Activated CD4-positive, alpha-beta memory T cell treated with anti-CD3 and anti-CD28 coated beads, Interleukin-2, amount 10 ng/mL, durations not matched to agents 7 days and 5 days (primary cell): ENCODE data around the gene YIF1A. TPM values are rescaled to one million over a fixed set of nuclear protein-coding genes. Genes with fewer than 3 reads are reported as not detected.
"Not testable (repeated sequence)": the region's sequence is repeated elsewhere in the genome, so short reads cannot be mapped to it uniquely, and the experiment has no call there.

ENCODE experiments used
- CTCF ChIA-PET: fragments of 350-600 bp; sonication (Branson Sonifier 250); formaldehyde crosslinking; loops from one replicate; lab custom pipeline; 2021; ENCODE audit warnings: antibody characterized with exemption, inconsistent platforms; lab: Charles Lee
- POLR2A ChIA-PET: fragments of 350-600 bp; sonication (Branson Sonifier 250); formaldehyde crosslinking; loops from one replicate; lab custom pipeline; 2021; ENCODE audit warnings: antibody characterized with exemption; lab: Charles Lee
- DNase-seq: peaks from one replicate; pipeline ENCODE4 v3.0.0-alpha.2; 2020
- H3K27ac Mint-ChIP-seq: one replicate; pipeline ENCODE4 v1.8.0; 2021; ENCODE audit warnings: mild to moderate bottlenecking, mixed read lengths
- H3K27me3 Mint-ChIP-seq: one replicate; pipeline ENCODE4 v1.8.0; 2021; ENCODE audit warnings: mixed read lengths
- H3K36me3 Mint-ChIP-seq: one replicate; pipeline ENCODE4 v1.8.0; 2021; ENCODE audit warnings: low read depth, mixed read lengths
- H3K4me1 Mint-ChIP-seq: one replicate; pipeline ENCODE4 v1.8.0; 2021; ENCODE audit warnings: mixed read lengths
- H3K4me3 Mint-ChIP-seq: one replicate; pipeline ENCODE4 v1.8.0; 2021; ENCODE audit warnings: mild to moderate bottlenecking, mixed read lengths
- H3K9me3 Mint-ChIP-seq: one replicate; pipeline ENCODE4 v1.8.0; 2021; ENCODE audit warnings: mixed read lengths
- total RNA-seq, 2 experiments: library from RNA; stranded (reverse); gene quantifications; one replicate each; pipeline ENCODE4 v1.2.3, GENCODE V29; 2021

The YIF1A gene
- total RNA-seq, 2 experiments from 2014 or later = 49.5 to 52.5 TPM

DNA sequence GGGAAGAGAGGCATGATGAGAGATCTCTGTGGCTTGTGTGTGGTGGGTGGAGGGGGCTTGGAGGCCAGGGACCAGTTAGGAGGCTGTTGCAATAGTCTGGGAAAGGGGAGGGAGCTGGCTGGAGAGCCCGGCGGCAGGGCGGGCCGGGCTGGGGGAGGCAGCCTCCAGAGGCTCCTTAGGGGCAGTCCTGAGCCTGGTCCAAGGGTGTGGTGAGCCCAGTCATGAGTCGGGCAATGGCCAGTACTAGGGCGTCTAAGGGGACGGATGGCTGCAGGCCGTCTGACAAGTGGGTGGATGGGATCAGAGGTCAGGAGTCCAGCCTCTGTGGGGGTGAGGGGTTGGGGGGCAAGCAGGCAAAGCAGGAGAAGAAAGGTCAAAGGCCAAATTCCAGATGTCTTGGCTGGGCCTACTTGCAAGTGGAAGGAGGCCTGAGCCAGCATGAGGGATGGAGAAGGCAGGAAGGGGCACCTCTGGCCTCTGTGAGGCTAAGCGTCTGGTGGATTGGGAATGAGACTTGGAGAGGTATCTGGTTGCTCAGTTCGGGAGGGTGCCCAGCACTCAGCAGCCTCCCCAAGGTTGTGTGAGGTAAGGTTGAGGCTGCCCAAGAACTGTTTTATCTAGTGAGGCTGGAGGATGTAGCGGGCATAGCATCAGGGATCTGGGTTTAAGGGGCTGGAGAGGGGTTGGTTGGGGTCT lies 33.9 kb upstream of the YIF1A start:
- Mint-ChIP-seq H3K27ac (no peak overlapping the region), H3K4me1 (peaks cover 41% of the 10 kb centered on the region), H3K36me3 (no peaks in the 10 kb centered on the region), H3K9me3 (peaks cover 7% of the 10 kb centered on the region), H3K4me3 (no peak overlapping the region), H3K27me3 (peaks cover 11% of the 10 kb centered on the region)
- CTCF ChIA-PET = no interaction called here
- DNase-seq = no peak
- POLR2A ChIA-PET = no interaction called here

- ChIA-PET POLR2A (no interaction called here), CTCF (interaction anchor here (0.5 to 1.4 kb wide), 2 partner anchors 10 to 110 kb away, joined by 3 to 12 read pairs; no protein-coding TSS in a partner anchor)
These were observed 32.7 kb upstream of the YIF1A start for GRCh38 chr11:66321606-66322005.

DNA sequence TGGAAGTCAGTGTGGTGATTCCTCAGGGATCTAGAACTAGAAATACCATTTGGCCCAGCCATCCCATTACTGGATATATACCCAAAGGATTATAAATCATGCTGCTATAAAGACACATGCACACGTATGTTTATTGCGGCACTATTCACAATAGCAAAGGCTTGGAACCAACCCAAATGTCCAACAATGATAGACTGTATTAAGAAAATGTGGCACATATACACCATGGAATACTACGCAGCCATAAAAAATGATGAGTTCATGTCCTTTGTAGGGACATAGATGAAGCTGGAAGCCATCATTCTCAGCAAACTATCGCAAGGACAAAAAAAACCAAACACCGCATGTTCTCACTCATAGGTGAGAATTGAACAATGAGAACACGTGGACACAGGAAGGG lies 31.8 kb upstream of the YIF1A start:
- Mint-ChIP-seq H3K4me1 (peaks cover 30% of the 10 kb centered on the region), H3K27me3 (peaks cover 11% of the 10 kb centered on the region)
- H3K27ac Mint-ChIP-seq, H3K36me3 Mint-ChIP-seq, H3K9me3 Mint-ChIP-seq, CTCF ChIA-PET, POLR2A ChIA-PET, H3K4me3 Mint-ChIP-seq, DNase-seq: not testable (repeated sequence)

More at GRCh38 chr11:66321606-66322005, 32.7 kb upstream of the YIF1A start:
- no peak for DNase-seq
- Mint-ChIP-seq H3K27me3 (peaks cover 11% of the 10 kb centered on the region), H3K4me1 (peaks cover 37% of the 10 kb centered on the region), H3K36me3 (no peaks in the 10 kb centered on the region), H3K27ac (no peak overlapping the region), H3K4me3 (no peak overlapping the region), H3K9me3 (peaks cover 7% of the 10 kb centered on the region)

DNA sequence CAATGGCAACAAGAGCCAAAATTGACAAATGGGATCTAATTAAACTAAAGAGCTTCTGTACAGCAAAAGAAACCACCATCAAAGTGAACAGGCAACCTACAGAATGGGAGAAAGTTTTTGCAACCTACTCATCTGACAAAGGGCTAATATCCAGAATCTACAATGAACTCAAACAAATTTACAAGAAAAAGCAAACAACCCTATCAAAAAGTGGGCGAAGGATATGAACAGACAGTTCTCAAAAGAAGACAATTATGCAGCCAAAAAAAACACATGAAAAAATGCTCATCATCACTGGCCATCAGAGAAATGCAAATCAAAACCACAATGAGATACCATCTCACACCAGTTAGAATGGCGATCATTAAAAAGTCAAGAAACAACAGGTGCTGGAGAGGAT lies 31.3 kb upstream of the YIF1A start:
- DNase-seq, H3K4me3 Mint-ChIP-seq, CTCF ChIA-PET, H3K36me3 Mint-ChIP-seq, H3K9me3 Mint-ChIP-seq, H3K27ac Mint-ChIP-seq, POLR2A ChIA-PET: not testable (repeated sequence)
- H3K27me3 Mint-ChIP-seq = peaks cover 13% of the 10 kb centered on the region
- peaks cover 27% of the 10 kb centered on the region for H3K4me1 Mint-ChIP-seq

DNA sequence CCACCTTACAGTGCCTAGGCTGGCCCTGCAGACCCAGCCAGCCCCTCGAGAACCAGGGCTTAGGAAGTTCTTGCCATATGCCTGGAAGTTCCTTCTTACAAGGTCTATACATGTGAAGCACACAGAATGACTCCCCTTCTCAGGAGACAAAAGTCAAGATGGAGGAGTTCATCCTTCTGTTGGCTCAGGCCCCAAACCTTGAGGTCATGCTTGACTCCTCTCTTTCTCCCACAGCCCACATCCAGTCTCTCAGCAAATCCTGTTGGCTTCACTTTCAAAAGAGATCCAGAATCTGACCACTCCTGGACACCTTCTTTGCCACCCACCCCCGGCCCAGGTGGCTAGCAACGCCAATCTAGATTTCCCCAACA lies 29.6 kb upstream of the YIF1A start:
- CTCF ChIA-PET = interaction anchor here (1.0 kb wide), 1 partner anchor 10 kb away, joined by 3 read pairs; no protein-coding TSS in a partner anchor
- Mint-ChIP-seq H3K4me1 (peaks cover 33% of the 10 kb centered on the region), H3K4me3 (no peak overlapping the region)

DNA sequence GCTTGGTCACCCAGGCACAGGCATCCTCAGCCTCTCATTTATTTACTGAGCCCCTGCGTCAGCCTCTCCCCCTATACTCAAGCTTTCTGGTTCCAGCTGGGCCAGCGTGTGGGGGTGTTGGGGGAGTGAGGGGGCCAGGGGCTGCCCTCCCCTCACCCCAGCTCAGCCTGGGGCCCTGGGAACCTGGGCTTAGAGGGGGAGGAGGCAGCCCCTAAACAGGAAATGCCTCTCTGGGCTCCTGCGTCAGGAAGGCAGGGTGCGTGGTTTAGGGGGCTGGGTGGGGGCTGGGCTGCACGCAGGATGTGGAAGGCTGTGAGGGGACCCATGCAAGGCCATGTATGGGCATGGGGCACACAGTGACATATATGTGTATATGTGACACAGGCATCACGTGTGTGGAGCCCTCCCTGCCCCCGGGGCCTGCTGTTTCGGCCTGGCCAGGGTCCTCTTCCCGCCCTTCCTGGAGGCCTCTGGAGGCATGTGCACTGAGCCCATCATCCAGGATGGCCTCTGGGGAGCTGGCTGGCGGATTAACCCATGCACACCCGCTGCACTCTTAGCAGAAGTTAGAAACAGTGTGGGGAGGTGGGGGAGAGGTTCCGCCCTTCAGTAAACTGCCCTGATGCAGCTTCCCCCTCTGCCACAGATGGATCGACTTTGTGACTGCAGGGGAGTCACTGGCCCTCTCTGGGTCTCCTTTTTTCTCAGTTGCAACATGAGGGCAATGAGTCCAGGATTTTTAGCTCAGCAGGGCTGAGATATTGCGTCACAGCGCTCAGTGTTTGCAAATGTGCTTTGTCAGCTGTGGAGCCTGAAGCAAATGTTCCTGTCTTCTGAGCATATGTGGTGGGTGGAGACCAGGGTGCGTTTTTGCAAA lies 29.0 kb upstream of the YIF1A start:
- ChIA-PET CTCF (interaction anchor here (1.0 kb wide), 1 partner anchor 11 kb away, joined by 3 read pairs; no protein-coding TSS in a partner anchor), POLR2A (no interaction called here)
- Mint-ChIP-seq H3K9me3 (peaks cover 7% of the 10 kb centered on the region), H3K36me3 (no peaks in the 10 kb centered on the region), H3K4me1 (peaks cover 38% of the 10 kb centered on the region), H3K4me3 (no peak overlapping the region), H3K27ac (peak overlapping the region; percentile 56), H3K27me3 (peaks cover 13% of the 10 kb centered on the region)
- no peak for DNase-seq

More for the DNA sequence above, 29.6 kb upstream of the YIF1A start:
- POLR2A ChIA-PET = no interaction called here
- DNase-seq = no peak
- no peaks in the 10 kb centered on the region for H3K36me3 Mint-ChIP-seq
- peaks cover 13% of the 10 kb centered on the region for H3K27me3 Mint-ChIP-seq
- peak overlapping the region; percentile 10 for H3K27ac Mint-ChIP-seq
- H3K9me3 Mint-ChIP-seq = peaks cover 7% of the 10 kb centered on the region

GRCh38 chr11:66317322-66317722 lies 28.4 kb upstream of the YIF1A start:
- H3K27ac Mint-ChIP-seq = peak overlapping the region; percentile 56

DNA sequence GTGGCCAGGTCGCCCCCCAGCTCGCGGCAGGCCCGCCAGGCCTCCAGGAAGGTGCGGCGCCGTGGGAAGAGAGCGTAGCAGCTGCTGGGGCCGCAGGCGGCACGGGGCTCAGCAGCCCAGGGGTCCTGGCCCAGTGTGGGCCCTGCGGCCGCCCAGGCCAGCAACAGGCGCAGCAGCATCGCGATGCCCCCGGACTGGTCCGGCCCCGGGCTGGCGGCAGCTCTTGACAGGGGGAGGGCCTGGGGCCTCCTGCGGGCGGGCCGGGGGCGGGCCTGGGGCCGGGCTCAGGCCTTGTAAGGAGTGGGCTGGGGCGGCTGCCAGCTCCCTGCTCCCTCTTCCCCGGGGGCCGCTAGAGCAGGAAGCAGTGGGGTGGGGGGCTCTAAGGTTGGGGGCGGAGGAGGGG lies 27.9 kb upstream of the YIF1A start, which contains the start of gene CD248:
Gene CD248, minus strand, starts transcription at position 196 of the 403 bp plus-strand sequence. Its CDS starts 17 bp downstream, at position 179.
- peaks cover 13% of the 10 kb centered on the region for H3K27me3 Mint-ChIP-seq
- peaks cover 41% of the 10 kb centered on the region for H3K4me1 Mint-ChIP-seq
- CTCF ChIA-PET = no interaction called here
- no peak for DNase-seq
- POLR2A ChIA-PET = no interaction called here
- H3K4me3 Mint-ChIP-seq = no peak within 1 kb of the TSS
- H3K36me3 Mint-ChIP-seq = no peaks in the 10 kb centered on the region
- peaks cover 7% of the 10 kb centered on the region for H3K9me3 Mint-ChIP-seq
- peak within 1 kb of the TSS; percentile 56 for H3K27ac Mint-ChIP-seq

More at GRCh38 chr11:66317322-66317722, 28.4 kb upstream of the YIF1A start:
- Mint-ChIP-seq H3K4me3 (no peak overlapping the region), H3K4me1 (peaks cover 39% of the 10 kb centered on the region), H3K36me3 (no peaks in the 10 kb centered on the region), H3K9me3 (peaks cover 7% of the 10 kb centered on the region), H3K27me3 (peaks cover 13% of the 10 kb centered on the region)
- no peak for DNase-seq
- POLR2A ChIA-PET = no interaction called here
- CTCF ChIA-PET = no interaction called here

GRCh38 chr11:66315921-66316811 lies 27.2 kb upstream of the YIF1A start:
- POLR2A ChIA-PET = interaction anchor here (1.3 kb wide), 1 partner anchor 27 kb away, joined by 3 read pairs; the partner anchor contains the start of gene YIF1A
- DNase-seq = no peak
- Mint-ChIP-seq H3K36me3 (no peaks in the 10 kb centered on the region), H3K27me3 (peaks cover 13% of the 10 kb centered on the region), H3K4me3 (no peak overlapping the region), H3K27ac (no peak overlapping the region), H3K9me3 (peaks cover 7% of the 10 kb centered on the region), H3K4me1 (peaks cover 43% of the 10 kb centered on the region)
- CTCF ChIA-PET = interaction anchor here (1.1 kb wide), 1 partner anchor 73 kb away, joined by 4 read pairs; no protein-coding TSS in a partner anchor

- Mint-ChIP-seq H3K4me1 (peaks cover 43% of the 10 kb centered on the region), H3K27ac (no peak overlapping the region), H3K9me3 (peaks cover 7% of the 10 kb centered on the region), H3K27me3 (peaks cover 13% of the 10 kb centered on the region), H3K36me3 (no peaks in the 10 kb centered on the region), H3K4me3 (no peak overlapping the region)
- ChIA-PET POLR2A (interaction anchor here (1.3 kb wide), 1 partner anchor 26 kb away, joined by 3 read pairs; the partner anchor contains the start of gene YIF1A), CTCF (interaction anchor here (1.1 kb wide), 1 partner anchor 73 kb away, joined by 4 read pairs; no protein-coding TSS in a partner anchor)
- DNase-seq = no peak
These were observed 26.5 kb upstream of the YIF1A start for GRCh38 chr11:66315498-66315885.

DNA sequence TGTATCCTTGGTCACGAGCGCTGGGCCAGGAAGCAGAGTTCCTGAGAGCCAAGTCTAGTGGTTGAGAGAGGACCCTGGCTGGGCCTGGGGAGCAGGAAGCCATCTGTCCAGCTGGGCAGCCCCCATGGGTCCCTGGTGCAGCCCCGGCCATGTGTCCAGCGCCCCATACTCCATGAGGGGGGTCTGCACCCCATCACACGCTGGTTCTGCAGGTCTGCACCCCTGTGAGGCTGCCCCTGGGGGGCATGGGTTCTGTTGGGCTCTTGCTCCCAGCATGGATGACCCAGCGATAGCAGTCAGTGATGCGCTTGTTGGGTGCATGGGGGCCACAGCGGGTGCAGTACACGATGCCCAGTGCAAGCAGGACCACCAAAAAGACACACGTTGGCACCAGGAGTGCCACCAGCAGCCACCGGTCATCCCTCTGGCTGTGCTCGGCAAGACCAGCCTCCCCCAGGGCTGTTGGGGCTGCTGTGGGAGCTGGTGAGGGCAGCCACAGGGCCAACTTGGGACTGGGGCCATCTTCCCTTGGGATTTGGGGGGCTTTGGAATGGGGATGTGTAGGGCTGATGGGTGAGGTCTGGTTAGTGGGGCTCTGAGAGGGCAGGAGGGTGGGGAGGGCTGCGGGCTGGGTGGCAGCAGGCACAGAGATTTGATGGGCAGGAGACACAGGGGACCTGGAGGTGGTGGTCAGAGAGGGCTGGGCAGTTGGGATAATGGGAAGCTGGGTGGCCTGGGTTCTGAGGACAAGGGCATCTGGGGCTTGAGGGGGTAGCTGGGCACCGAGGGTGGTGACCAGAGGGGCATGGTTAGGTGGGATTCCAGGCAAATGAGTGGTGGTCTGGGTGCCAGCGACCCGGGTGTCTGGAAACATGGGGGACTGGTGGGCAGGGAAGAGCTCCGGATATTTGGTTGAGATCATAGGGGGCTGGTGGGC lies 25.9 kb upstream of the YIF1A start:
- peaks cover 8% of the 10 kb centered on the region for H3K27me3 Mint-ChIP-seq
- peaks cover 39% of the 10 kb centered on the region for H3K4me1 Mint-ChIP-seq
- no peak overlapping the region for H3K27ac Mint-ChIP-seq
- ChIA-PET CTCF (interaction anchor here (1.1 kb wide), 1 partner anchor 74 kb away, joined by 4 read pairs; no protein-coding TSS in a partner anchor), POLR2A (interaction anchor here (1.3 to 3.9 kb wide), 2 partner anchors 12 to 26 kb away, joined by 3 to 30 read pairs; partner anchors contain the start of gene YIF1A)
- no peaks in the 10 kb centered on the region for H3K36me3 Mint-ChIP-seq
- DNase-seq = no peak
- H3K9me3 Mint-ChIP-seq = peaks cover 2% of the 10 kb centered on the region
- no peak overlapping the region for H3K4me3 Mint-ChIP-seq
